PC-3 (cell line): Measurements from ENCODE around the gene FOXB2. TPM values are rescaled to one million over a fixed set of nuclear protein-coding genes. Genes with fewer than 3 reads are reported as not detected.

Experiments
- ATAC-seq: fragments of 200-7000 bp; cut with Tn5 transposase; 2 replicates; pipeline ENCODE4 v1.9.1; 2020; ENCODE audit warnings: mild to moderate bottlenecking, moderate library complexity
- BruUV-seq: library from RNA; stranded (reverse); fragments of 400-500 nt; replicated peaks from 2 replicates; lab custom pipeline; 2021; lab: Mats Ljungman, UMichigan
- CTCF ChIA-PET: fragments of 300-600 bp; sonication (Branson Sonifier 250); formaldehyde crosslinking; loops from one replicate; lab custom pipeline; 2022; ENCODE audit warnings: antibody characterized with exemption; lab: Charles Lee
- POLR2A ChIA-PET: fragments of 300-600 bp; sonication (Branson Sonifier 250); formaldehyde crosslinking; loops from one replicate; lab custom pipeline; 2022; ENCODE audit warnings: antibody characterized with exemption; ENCODE audit not compliant: unreplicated experiment; lab: Charles Lee
- DNase-seq: peaks from one replicate; pipeline ENCODE4 v3.0.0-alpha.2; 2015
- H2AFZ ChIP-seq: fragments of 300-600 bp; sonication (generic); 2 replicates; pipeline ENCODE4 v1.6.0; 2016; ENCODE audit warnings: antibody characterized with exemption, low read length
- H3F3A ChIP-seq: fragments of 300-600 bp; sonication (generic); one replicate; pipeline ENCODE4 v1.6.0; 2017; ENCODE audit warnings: antibody characterized with exemption, low read length, control low read depth, mild to moderate bottlenecking; ENCODE audit not compliant: unreplicated experiment
- H3K27ac ChIP-seq: fragments of 300-600 bp; sonication (generic); 2 replicates; pipeline ENCODE4 v1.5.1; 2016; ENCODE audit warnings: mild to moderate bottlenecking, low read length
- H3K27me3 ChIP-seq: fragments of 300-600 bp; sonication (generic); 2 replicates; pipeline ENCODE4 v1.6.1; 2016; ENCODE audit warnings: low read length, mixed read lengths
- H3K36me3 ChIP-seq: fragments of 300-600 bp; sonication (generic); 2 replicates; pipeline ENCODE4 v1.6.1; 2016; ENCODE audit warnings: low read depth, mixed run types, low read length, mixed read lengths
- H3K4me1 ChIP-seq: fragments of 300-600 bp; sonication (generic); 2 replicates; pipeline ENCODE4 v1.5.1; 2016; ENCODE audit warnings: low read length; ENCODE audit not compliant: insufficient read depth
- H3K4me2 ChIP-seq: fragments of 300-600 bp; sonication (generic); 2 replicates; pipeline ENCODE4 v1.6.0; 2016; ENCODE audit warnings: low read length
- H3K4me3 ChIP-seq: fragments of 300-600 bp; sonication (generic); 2 replicates; pipeline ENCODE4 v1.5.1; 2016; ENCODE audit warnings: mild to moderate bottlenecking, low read length, mixed read lengths
- H3K79me2 ChIP-seq: fragments of 300-600 bp; sonication (generic); 2 replicates; pipeline ENCODE4 v1.6.1; 2017; ENCODE audit warnings: low read length, mixed read lengths
- H3K9ac ChIP-seq: fragments of 300-600 bp; sonication (generic); 2 replicates; pipeline ENCODE4 v1.6.0; 2016; ENCODE audit warnings: mild to moderate bottlenecking, low read length
- H3K9me2 ChIP-seq: fragments of 300-600 bp; sonication (generic); replicated peaks from 2 replicates; pipeline ENCODE4 v1.6.1; 2016; ENCODE audit warnings: mixed run types, low read length, mixed read lengths
- H3K9me3 ChIP-seq: fragments of 300-600 bp; sonication (generic); 2 replicates; pipeline ENCODE4 v1.6.1; 2016; ENCODE audit warnings: low read length, mixed read lengths
- H4K20me1 ChIP-seq: fragments of 300-600 bp; sonication (generic); 2 replicates; pipeline ENCODE4 v1.6.1; 2016; ENCODE audit warnings: low read length, mixed read lengths
- CTCF ChIP-seq: fragments of 300-600 bp; sonication (generic); conservative IDR thresholded peaks from 2 replicates; pipeline ENCODE4 v1.5.1; 2017; ENCODE audit warnings: antibody characterized with exemption, low read depth, mild to moderate bottlenecking, low read length
- EZH2 ChIP-seq: fragments of 300-600 bp; sonication (generic); IDR thresholded peaks from one replicate; pipeline ENCODE4 v1.6.1; 2017; ENCODE audit warnings: antibody characterized with exemption, mild to moderate bottlenecking, low read length; ENCODE audit not compliant: unreplicated experiment
- EZH2phosphoT487 ChIP-seq: fragments of 300-600 bp; sonication (generic); IDR thresholded peaks from 2 replicates; pipeline ENCODE4 v1.6.1; 2018; ENCODE audit warnings: mild to moderate bottlenecking, antibody characterized with exemption, low read length, borderline replicate concordance
- intact Hi-C: fragments of 100-400 bp; cut with micrococcal nuclease; formaldehyde crosslinking; loops from 2 replicates; pipeline ENCODE4 v1.9.0; 2023
- total RNA-seq: library from RNA; depleted of rRNA; stranded (reverse); fragments of >200 nt; gene quantifications from 2 replicates; pipeline ENCODE4 v1.2.3, GENCODE V29; 2014

The FOXB2 gene
- total RNA-seq, 1 experiment from 2014 or later, result not detected

- Histone ChIP-seq H3K27me3 (peaks cover 48% of the 10 kb centered on the region), H3K9me2 (no peaks in the 10 kb centered on the region), H3K27ac (no peak overlapping the region), H3K4me3 (no peak overlapping the region), H3F3A (no peaks in the 10 kb centered on the region), H3K9me3 (no peaks in the 10 kb centered on the region), H3K4me1 (no peaks in the 10 kb centered on the region), H3K79me2 (no peaks in the 10 kb centered on the region), H3K36me3 (no peaks in the 10 kb centered on the region), H4K20me1 (no peaks in the 10 kb centered on the region), H2AFZ (no peak overlapping the region), H3K4me2 (no peak overlapping the region), H3K9ac (no peak overlapping the region)
- DNase-seq (no peak), ATAC-seq (no peak)
- ChIA-PET CTCF (no interaction called here), POLR2A (no interaction called here)
- intact Hi-C loops, result no loop called here
- no TSS peak for BruUV-seq
- TF ChIP-seq CTCF (no peak), EZH2phosphoT487 (no peak), EZH2 (no peak)
Measured at GRCh38 chr9:77021922-77022782, 2.7 kb downstream of the FOXB2 start.

DNA sequence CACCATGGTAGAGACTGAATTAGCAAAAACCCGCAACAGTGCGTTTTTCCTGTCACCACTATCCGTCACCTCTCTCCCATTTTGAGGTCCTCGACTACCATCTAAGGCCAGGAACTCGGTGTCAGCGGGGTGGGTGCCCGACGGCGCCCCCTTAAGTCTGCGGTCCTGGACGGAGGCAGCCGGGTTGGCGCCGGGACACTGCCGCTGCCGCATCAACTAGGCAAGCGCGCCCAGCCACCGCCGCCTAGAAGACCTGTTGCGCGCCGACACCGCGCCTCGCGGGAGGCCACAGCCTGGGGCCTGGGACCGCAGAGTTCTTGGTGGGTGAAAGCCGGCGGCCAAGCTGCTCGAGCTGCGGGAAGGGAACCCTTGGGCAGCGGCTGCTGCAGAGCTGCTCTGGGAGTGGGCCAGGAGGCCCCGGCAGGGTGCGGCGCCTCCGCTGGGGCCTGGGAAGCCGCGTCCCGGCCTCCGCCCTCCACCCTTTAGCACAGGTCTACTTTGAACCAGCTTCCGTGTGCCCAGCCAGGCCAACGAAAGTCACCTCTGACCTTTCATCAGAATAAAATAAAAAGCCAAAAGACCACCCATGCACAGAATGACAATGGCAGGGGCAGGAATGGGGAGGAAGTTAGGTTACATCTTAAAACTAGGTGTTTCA lies 3.5 kb downstream of the FOXB2 start:
- Histone ChIP-seq H2AFZ (no peak overlapping the region), H3K9ac (no peak overlapping the region), H3K9me2 (no peaks in the 10 kb centered on the region), H4K20me1 (no peaks in the 10 kb centered on the region), H3K27me3 (peaks cover 41% of the 10 kb centered on the region), H3K27ac (no peak overlapping the region), H3K4me3 (no peak overlapping the region), H3K4me2 (no peak overlapping the region), H3K79me2 (no peaks in the 10 kb centered on the region), H3K36me3 (no peaks in the 10 kb centered on the region), H3K9me3 (no peaks in the 10 kb centered on the region), H3F3A (no peaks in the 10 kb centered on the region), H3K4me1 (no peaks in the 10 kb centered on the region)
- intact Hi-C loops, result no loop called here
- no peak for TF ChIP-seq EZH2phosphoT487
- no peak for TF ChIP-seq CTCF
- no peak for TF ChIP-seq EZH2
- BruUV-seq, result no TSS peak
- ChIA-PET CTCF (no interaction called here), POLR2A (no interaction called here)
- ATAC-seq (no peak), DNase-seq (no peak)

DNA sequence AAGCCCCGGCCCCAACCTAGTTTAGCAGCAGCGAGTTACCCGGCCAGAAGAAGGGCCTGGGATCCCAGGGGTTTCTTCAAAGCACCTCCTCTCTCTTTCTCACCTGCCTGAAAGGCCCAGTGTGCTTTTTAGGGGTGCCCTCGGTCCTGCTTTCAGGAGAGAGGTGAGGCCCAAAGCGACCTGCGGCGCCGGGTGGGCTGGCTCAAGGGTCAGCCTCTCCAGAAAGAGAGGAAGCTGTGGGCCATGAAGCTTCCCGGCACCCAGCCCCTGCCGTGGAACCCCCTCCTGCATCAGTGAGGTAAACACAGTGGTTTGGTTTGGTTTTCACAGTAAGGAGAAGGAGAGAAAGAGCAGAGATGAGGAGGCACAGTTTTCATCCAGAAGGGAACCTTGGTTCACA lies 4.3 kb downstream of the FOXB2 start:
- ChIA-PET POLR2A (no interaction called here), CTCF (no interaction called here)
- Histone ChIP-seq H4K20me1 (no peaks in the 10 kb centered on the region), H3K36me3 (no peaks in the 10 kb centered on the region), H3K4me1 (no peaks in the 10 kb centered on the region), H3K4me2 (no peak overlapping the region), H3K9me3 (no peaks in the 10 kb centered on the region), H3K9ac (no peak overlapping the region), H2AFZ (no peak overlapping the region), H3F3A (no peaks in the 10 kb centered on the region), H3K79me2 (no peaks in the 10 kb centered on the region), H3K27ac (no peak overlapping the region), H3K27me3 (peaks cover 36% of the 10 kb centered on the region), H3K4me3 (no peak overlapping the region), H3K9me2 (no peaks in the 10 kb centered on the region)
- no TSS peak for BruUV-seq
- ATAC-seq (no peak), DNase-seq (no peak)
- intact Hi-C loops, result no loop called here
- TF ChIP-seq EZH2, result no peak
- TF ChIP-seq EZH2phosphoT487, result no peak
- no peak for TF ChIP-seq CTCF
